ENCODE measurements around the gene SLC22A2. TPM values are rescaled to one million over a fixed set of nuclear protein-coding genes. Genes with fewer than 3 reads are reported as not detected.
"Not testable (repeated sequence)": the region's sequence is repeated elsewhere in the genome, so short reads cannot be mapped to it uniquely, and the experiment has no call there.

Gene SLC22A2
- total and polyA plus RNA-seq, 9 of the 15 experiments (the other 6 are each of a cell fraction or from before 2014, with no cell fraction given), result not detected

- H4K20me1 ChIP-seq (replicated peaks; ENCODE audit: control insufficient read depth, insufficient read depth, low read length); H3K27ac ChIP-seq (ENCODE audit: extremely low read depth, low read depth, low read length); H2AFZ ChIP-seq (ENCODE audit: low read depth, low read length); CTCF ChIA-PET (ENCODE audit: low intra/inter-chr PET ratio); POLR2A ChIA-PET; H3K4me1 ChIP-seq (replicated peaks in 1 of 2; ENCODE audit: control insufficient read depth in 2 of 2, insufficient read depth in 2 of 2, low read length in 2 of 2); H3K9ac ChIP-seq (ENCODE audit: insufficient read depth in 1 of 2, low read depth in 2 of 2, low read length in 2 of 2); H3K79me2 ChIP-seq (ENCODE audit: control insufficient read depth, insufficient read depth, low read length); ATAC-seq; H3K36me3 ChIP-seq (ENCODE audit: control insufficient read depth, insufficient read depth, low read length); FAIRE-seq; BruUV-seq (replicated peaks); H3K4me3 ChIP-seq; in situ Hi-C loops (cut with MboI); intact Hi-C loops (cut with micrococcal nuclease); DNase-seq (ENCODE audit: extremely low read depth in 1 of 4, low spot score in 3 of 4); H3K9me1 ChIP-seq (ENCODE audit: control insufficient read depth, insufficient read depth, low read length); H3K4me2 ChIP-seq (ENCODE audit: insufficient read depth, low read length); H3K27me3 ChIP-seq (ENCODE audit: control insufficient read depth in 2 of 2, insufficient read depth in 2 of 2, low read length in 2 of 2); H3K9me3 ChIP-seq (replicated peaks; ENCODE audit: control insufficient read depth, insufficient read depth, low read depth, low read length): not testable (repeated sequence)
- 8% methylated on average over 2 of the region's 2 CpGs for WGBS (ENCODE audit: insufficient coverage, low coverage, missing lambda C conversion rate)
- 0 out of 2 replicates have a peak, but pooled peaks have one; percentile 17 for TF ChIP-seq RFX1 (IDR thresholded peaks at IDR 0.05)
Observed at GRCh38 chr6:160237597-160238275, 20.9 kb downstream of the SLC22A2 start.

- CTCF ChIA-PET (ENCODE audit: low intra/inter-chr PET ratio); H3K36me3 ChIP-seq (ENCODE audit: control insufficient read depth, insufficient read depth, low read length); FAIRE-seq; H3K4me2 ChIP-seq (ENCODE audit: insufficient read depth, low read length); H4K20me1 ChIP-seq (replicated peaks; ENCODE audit: control insufficient read depth, insufficient read depth, low read length); H3K4me1 ChIP-seq (replicated peaks in 1 of 2; ENCODE audit: control insufficient read depth in 2 of 2, insufficient read depth in 2 of 2, low read length in 2 of 2); POLR2A ChIA-PET; H2AFZ ChIP-seq (ENCODE audit: low read depth, low read length); H3K27ac ChIP-seq (ENCODE audit: extremely low read depth, low read depth, low read length); BruUV-seq (replicated peaks); H3K79me2 ChIP-seq (ENCODE audit: control insufficient read depth, insufficient read depth, low read length); DNase-seq (ENCODE audit: extremely low read depth in 1 of 4, low spot score in 3 of 4); ATAC-seq; H3K4me3 ChIP-seq; H3K9me1 ChIP-seq (ENCODE audit: control insufficient read depth, insufficient read depth, low read length); H3K9ac ChIP-seq (ENCODE audit: insufficient read depth in 1 of 2, low read depth in 2 of 2, low read length in 2 of 2); H3K9me3 ChIP-seq (replicated peaks; ENCODE audit: control insufficient read depth, insufficient read depth, low read depth, low read length); H3K27me3 ChIP-seq (ENCODE audit: control insufficient read depth in 2 of 2, insufficient read depth in 2 of 2, low read length in 2 of 2); intact Hi-C loops (cut with micrococcal nuclease); in situ Hi-C loops (cut with MboI): not testable (repeated sequence)
- 0% methylated on average over 2 of the region's 2 CpGs for WGBS (ENCODE audit: insufficient coverage, low coverage, missing lambda C conversion rate)
Observed at GRCh38 chr6:160236235-160236872, 22.3 kb downstream of the SLC22A2 start.

GRCh38 chr6:160233950-160234640 lies 24.5 kb downstream of the SLC22A2 start:
- H3K4me1 ChIP-seq (replicated peaks in 1 of 2; ENCODE audit: control insufficient read depth in 2 of 2, insufficient read depth in 2 of 2, low read length in 2 of 2); H3K79me2 ChIP-seq (ENCODE audit: control insufficient read depth, insufficient read depth, low read length); in situ Hi-C loops (cut with MboI); H4K20me1 ChIP-seq (replicated peaks; ENCODE audit: control insufficient read depth, insufficient read depth, low read length); DNase-seq (ENCODE audit: extremely low read depth in 1 of 4, low spot score in 3 of 4); intact Hi-C loops (cut with micrococcal nuclease); CTCF ChIA-PET (ENCODE audit: low intra/inter-chr PET ratio); H3K4me3 ChIP-seq; H3K9ac ChIP-seq (ENCODE audit: insufficient read depth in 1 of 2, low read depth in 2 of 2, low read length in 2 of 2); POLR2A ChIA-PET; H3K27ac ChIP-seq (ENCODE audit: extremely low read depth, low read depth, low read length); ATAC-seq; H3K27me3 ChIP-seq (ENCODE audit: control insufficient read depth in 2 of 2, insufficient read depth in 2 of 2, low read length in 2 of 2); BruUV-seq (replicated peaks); H3K36me3 ChIP-seq (ENCODE audit: control insufficient read depth, insufficient read depth, low read length); H3K4me2 ChIP-seq (ENCODE audit: insufficient read depth, low read length); H2AFZ ChIP-seq (ENCODE audit: low read depth, low read length); H3K9me3 ChIP-seq (replicated peaks; ENCODE audit: control insufficient read depth, insufficient read depth, low read depth, low read length); FAIRE-seq; H3K9me1 ChIP-seq (ENCODE audit: control insufficient read depth, insufficient read depth, low read length): not testable (repeated sequence)
- WGBS (ENCODE audit: insufficient coverage, low coverage, missing lambda C conversion rate), result under 1% methylated on average over 12 of the region's 12 CpGs

Measured in K562 (cell line).